T-helper 2 cell treated with Interferon-gamma antibody and Interleukin-4, amounts not matched to agents 5 μg/mL and 100 μg/mL, for 36 hours (primary cell): ENCODE results near the gene SP5.
"Not testable (repeated sequence)": the region's sequence is repeated elsewhere in the genome, so short reads cannot be mapped to it uniquely, and the experiment has no call there.

Experiments used
- DNase-seq: peaks from one replicate; pipeline ENCODE4 v3.0.0; 2021; ENCODE audit warnings: low spot score
- H3K27ac Mint-ChIP-seq: one replicate; pipeline ENCODE4 v1.8.0; 2021; ENCODE audit warnings: mild to moderate bottlenecking, mixed read lengths
- H3K27me3 Mint-ChIP-seq: one replicate; pipeline ENCODE4 v1.8.0; 2021; ENCODE audit warnings: low read depth, mixed read lengths
- H3K36me3 Mint-ChIP-seq: one replicate; pipeline ENCODE4 v1.8.0; 2021; ENCODE audit warnings: low read depth, mixed read lengths
- H3K4me1 Mint-ChIP-seq: one replicate; pipeline ENCODE4 v1.8.0; 2021; ENCODE audit warnings: low read depth, mixed read lengths
- H3K4me3 Mint-ChIP-seq: one replicate; pipeline ENCODE4 v1.8.0; 2022; ENCODE audit warnings: mild to moderate bottlenecking, moderate library complexity, mixed read lengths
- H3K9me3 Mint-ChIP-seq: one replicate; pipeline ENCODE4 v1.8.0; 2021; ENCODE audit warnings: mixed read lengths

Gene SP5

GRCh38 chr2:170715932-170716777 lies 1.0 kb downstream of the SP5 start:
- H3K27ac Mint-ChIP-seq, result no peak overlapping the region
- DNase-seq, result no peak
- peak overlapping the region; percentile 82 for H3K4me3 Mint-ChIP-seq
- peaks cover 68% of the 10 kb centered on the region for H3K27me3 Mint-ChIP-seq
- H3K4me1 Mint-ChIP-seq, result peaks cover 18% of the 10 kb centered on the region
- no peaks in the 10 kb centered on the region for H3K36me3 Mint-ChIP-seq
- no peaks in the 10 kb centered on the region for H3K9me3 Mint-ChIP-seq

- no peaks in the 10 kb centered on the region for H3K9me3 Mint-ChIP-seq
- H3K4me1 Mint-ChIP-seq, result peaks cover 14% of the 10 kb centered on the region
- H3K27ac Mint-ChIP-seq, result no peak overlapping the region
- DNase-seq, result peak; percentile 41
- peak overlapping the region; percentile 38 for H3K4me3 Mint-ChIP-seq
- H3K36me3 Mint-ChIP-seq, result no peaks in the 10 kb centered on the region
- H3K27me3 Mint-ChIP-seq, result peaks cover 68% of the 10 kb centered on the region
Observed at GRCh38 chr2:170716851-170717598, 1.9 kb downstream of the SP5 start.

DNA sequence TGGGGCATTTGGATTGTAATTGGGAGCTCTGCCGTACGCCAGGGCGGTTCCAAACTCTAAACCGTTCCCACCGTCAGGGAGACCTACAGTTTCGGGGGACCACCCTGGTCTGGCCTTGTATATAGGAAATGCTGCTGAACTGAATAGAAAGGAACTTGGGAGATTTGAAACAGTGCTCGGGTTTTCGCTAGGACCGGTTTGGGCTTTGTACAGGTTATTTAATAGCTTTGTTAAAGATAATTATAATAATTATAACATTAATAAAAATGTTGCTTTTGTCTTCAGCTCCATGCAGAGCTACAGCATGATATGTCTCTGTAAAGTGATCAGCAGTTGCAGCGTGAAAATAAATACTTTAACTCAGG lies 2.4 kb downstream of the SP5 start:
- Mint-ChIP-seq H3K27ac (no peak overlapping the region), H3K4me1 (peaks cover 10% of the 10 kb centered on the region), H3K27me3 (peaks cover 68% of the 10 kb centered on the region), H3K9me3 (no peaks in the 10 kb centered on the region), H3K4me3 (no peak overlapping the region), H3K36me3 (no peaks in the 10 kb centered on the region)
- no peak for DNase-seq

DNA sequence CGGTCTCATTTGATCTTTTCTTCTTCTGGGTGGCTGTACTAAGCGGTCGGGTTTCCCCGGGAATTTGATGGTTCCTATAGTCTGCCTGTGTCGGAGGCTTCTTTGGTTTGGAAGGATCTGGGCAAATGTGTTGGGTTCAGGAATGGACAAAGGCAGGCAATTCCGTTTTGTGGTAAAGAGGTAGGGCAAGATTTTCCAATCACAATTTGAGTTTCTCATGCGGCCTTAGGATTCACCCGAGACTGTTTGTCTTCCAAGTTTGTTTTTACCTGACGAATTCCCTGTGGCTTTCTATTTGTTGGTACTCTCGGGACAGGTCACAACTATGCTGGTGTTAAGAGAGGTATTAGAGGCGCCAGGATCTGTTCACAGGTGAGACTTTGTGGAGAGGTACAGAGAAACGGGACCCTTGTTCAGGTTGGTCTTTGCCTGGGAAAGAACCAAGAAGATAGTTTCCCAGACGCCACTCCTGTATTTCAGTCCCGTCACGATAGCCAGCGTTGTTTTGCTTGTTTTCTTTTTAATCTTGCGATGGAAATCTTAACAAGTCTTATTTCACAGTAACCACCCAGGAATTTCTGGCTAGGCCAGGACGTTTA lies 3.0 kb downstream of the SP5 start:
- no peaks in the 10 kb centered on the region for H3K9me3 Mint-ChIP-seq
- H3K4me1 Mint-ChIP-seq, result peaks cover 10% of the 10 kb centered on the region
- peaks cover 63% of the 10 kb centered on the region for H3K27me3 Mint-ChIP-seq
- H3K27ac Mint-ChIP-seq, result no peak overlapping the region
- DNase-seq, result no peak
- peak overlapping the region; percentile 2 for H3K4me3 Mint-ChIP-seq
- H3K36me3 Mint-ChIP-seq, result no peaks in the 10 kb centered on the region

GRCh38 chr2:170719810-170720209 lies 4.7 kb downstream of the SP5 start:
- Mint-ChIP-seq H3K27me3 (peaks cover 66% of the 10 kb centered on the region), H3K36me3 (no peaks in the 10 kb centered on the region), H3K4me1 (peaks cover 8% of the 10 kb centered on the region), H3K27ac (no peak overlapping the region), H3K4me3 (no peak overlapping the region), H3K9me3 (no peaks in the 10 kb centered on the region)
- no peak for DNase-seq

- Mint-ChIP-seq H3K36me3 (no peaks in the 10 kb centered on the region), H3K4me3 (no peak overlapping the region), H3K4me1 (peaks cover 1% of the 10 kb centered on the region), H3K27me3 (peaks cover 62% of the 10 kb centered on the region), H3K27ac (no peak overlapping the region), H3K9me3 (no peaks in the 10 kb centered on the region)
- DNase-seq, result no peak
Observed at GRCh38 chr2:170721678-170722077, 6.5 kb downstream of the SP5 start.

DNA sequence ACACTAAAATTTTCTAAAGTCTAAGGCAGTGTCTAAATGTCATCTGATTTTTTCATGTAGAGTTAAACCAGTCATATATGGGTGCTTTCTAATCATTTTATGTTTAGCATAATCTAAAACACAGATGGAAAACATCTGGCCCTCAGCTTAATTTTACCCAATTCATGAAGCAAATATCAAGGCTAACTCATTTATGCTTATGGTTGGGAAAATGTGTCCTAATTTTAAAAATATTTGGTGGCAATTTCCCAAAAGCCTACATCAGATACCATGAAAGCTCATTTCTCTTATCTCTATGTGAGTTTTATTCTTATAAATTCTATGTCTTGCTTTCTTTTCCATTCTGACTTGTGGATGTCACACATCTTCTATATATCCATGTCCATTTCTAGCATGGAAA lies 7.2 kb downstream of the SP5 start:
- H3K27me3 Mint-ChIP-seq, result peaks cover 58% of the 10 kb centered on the region
- no peak overlapping the region for H3K4me3 Mint-ChIP-seq
- no peak overlapping the region for H3K27ac Mint-ChIP-seq
- DNase-seq, result no peak
- H3K9me3 Mint-ChIP-seq, result no peaks in the 10 kb centered on the region
- peaks cover 1% of the 10 kb centered on the region for H3K4me1 Mint-ChIP-seq
- no peaks in the 10 kb centered on the region for H3K36me3 Mint-ChIP-seq

- Mint-ChIP-seq H3K9me3 (no peaks in the 10 kb centered on the region), H3K4me1 (no peaks in the 10 kb centered on the region), H3K4me3 (no peak overlapping the region), H3K27ac (no peak overlapping the region), H3K27me3 (peaks cover 51% of the 10 kb centered on the region), H3K36me3 (no peaks in the 10 kb centered on the region)
- DNase-seq, result no peak
Observed at GRCh38 chr2:170723446-170723958, 8.4 kb downstream of the SP5 start.

DNA sequence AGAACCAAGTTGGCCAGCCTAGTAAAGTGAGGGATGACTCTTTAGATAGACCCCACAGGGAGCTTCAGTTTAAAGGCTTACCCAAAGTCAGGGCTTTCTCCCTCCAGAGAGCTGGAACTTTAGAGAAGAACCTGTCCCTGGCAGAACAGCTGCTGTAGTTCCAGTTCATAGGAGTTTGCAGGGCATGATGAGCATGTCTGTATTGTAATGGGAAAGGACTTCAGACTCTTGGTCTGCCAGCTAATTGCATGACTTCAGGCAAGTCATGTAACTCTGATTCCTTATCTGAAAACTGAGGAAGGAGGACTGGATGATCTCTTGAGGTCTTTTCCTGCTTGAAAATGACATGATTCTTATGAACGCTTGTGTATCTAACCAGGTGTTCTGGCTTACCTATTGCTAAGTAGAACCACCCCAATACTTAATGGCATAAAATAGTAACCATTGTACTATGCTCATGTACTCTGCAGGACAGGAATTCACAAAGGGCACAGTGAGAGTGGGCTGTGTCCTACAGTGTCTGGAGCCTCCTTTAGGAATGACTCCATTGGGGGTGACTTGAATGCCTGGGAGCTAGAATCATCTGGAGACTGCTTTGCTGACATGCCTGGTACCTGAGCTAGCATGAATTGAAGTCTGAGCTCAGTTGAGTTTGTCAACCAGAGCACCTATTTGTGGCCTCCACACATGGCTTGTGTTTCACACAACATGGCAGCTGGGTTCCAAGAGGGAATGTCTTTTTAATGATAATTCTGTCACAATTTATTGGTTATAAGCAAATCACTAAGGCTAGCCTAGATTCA lies 18.9 kb downstream of the SP5 start:
- no peaks in the 10 kb centered on the region for H3K36me3 Mint-ChIP-seq
- H3K9me3 Mint-ChIP-seq, result no peaks in the 10 kb centered on the region
- no peak overlapping the region for H3K27ac Mint-ChIP-seq
- no peak for DNase-seq
- no peak overlapping the region for H3K4me3 Mint-ChIP-seq
- peaks cover 35% of the 10 kb centered on the region for H3K27me3 Mint-ChIP-seq
- no peaks in the 10 kb centered on the region for H3K4me1 Mint-ChIP-seq

DNA sequence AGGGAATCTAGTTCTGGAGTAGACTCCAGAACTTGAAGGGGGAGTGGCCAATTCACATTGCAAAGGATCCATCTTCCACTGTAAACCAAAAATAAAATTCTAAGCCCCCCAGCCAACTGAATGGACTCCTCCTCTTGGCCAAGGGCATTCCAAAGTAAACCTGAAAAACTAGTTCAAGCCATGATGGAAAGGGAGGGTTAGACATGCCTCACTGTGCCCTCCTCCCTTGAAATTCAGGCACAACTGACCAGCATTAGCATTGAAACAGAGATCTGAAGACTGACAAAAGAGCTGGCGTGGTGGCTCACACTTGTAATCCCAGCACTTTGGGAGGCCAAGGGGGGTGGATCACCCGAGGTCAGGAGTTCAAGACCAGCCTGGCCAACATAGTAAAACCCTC lies 19.5 kb downstream of the SP5 start:
- not testable (repeated sequence) for H3K9me3 Mint-ChIP-seq, DNase-seq, H3K4me1 Mint-ChIP-seq, H3K27ac Mint-ChIP-seq, H3K36me3 Mint-ChIP-seq, H3K4me3 Mint-ChIP-seq
- peaks cover 36% of the 10 kb centered on the region for H3K27me3 Mint-ChIP-seq

GRCh38 chr2:170736628-170737027 lies 21.5 kb downstream of the SP5 start:
- no peak for DNase-seq
- Mint-ChIP-seq H3K27ac (no peak overlapping the region), H3K27me3 (peaks cover 32% of the 10 kb centered on the region)

GRCh38 chr2:170737406-170737805 lies 22.3 kb downstream of the SP5 start:
- H3K27ac Mint-ChIP-seq, result no peak overlapping the region
- H3K4me3 Mint-ChIP-seq, result no peak overlapping the region
- no peaks in the 10 kb centered on the region for H3K36me3 Mint-ChIP-seq
- no peaks in the 10 kb centered on the region for H3K9me3 Mint-ChIP-seq
- no peaks in the 10 kb centered on the region for H3K4me1 Mint-ChIP-seq
- H3K27me3 Mint-ChIP-seq, result peaks cover 31% of the 10 kb centered on the region
- no peak for DNase-seq

More at GRCh38 chr2:170736628-170737027, 21.5 kb downstream of the SP5 start:
- Mint-ChIP-seq H3K4me3 (no peak overlapping the region), H3K9me3 (no peaks in the 10 kb centered on the region), H3K4me1 (no peaks in the 10 kb centered on the region), H3K36me3 (no peaks in the 10 kb centered on the region)

DNA sequence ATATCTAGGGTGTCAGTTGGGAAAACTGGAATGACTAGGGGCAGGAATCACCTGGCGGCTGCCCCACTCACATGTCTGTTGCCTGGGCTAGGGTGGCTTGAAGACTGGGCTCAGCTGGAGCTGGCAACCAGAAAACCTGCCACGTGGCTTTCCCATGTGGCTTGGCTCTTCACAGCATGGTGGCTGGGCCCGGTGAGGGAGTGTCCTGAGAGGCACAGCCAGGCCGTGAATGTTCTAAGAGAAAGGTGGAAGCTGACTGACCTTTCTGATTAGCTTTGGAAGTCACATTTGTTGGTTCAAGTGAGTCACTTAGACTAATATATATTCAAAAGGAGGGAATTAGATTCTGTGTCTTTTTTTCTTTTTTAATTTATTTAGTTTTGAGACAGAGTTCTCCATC lies 22.7 kb downstream of the SP5 start:
- H3K9me3 Mint-ChIP-seq, result no peaks in the 10 kb centered on the region
- H3K36me3 Mint-ChIP-seq, result no peaks in the 10 kb centered on the region
- DNase-seq, result no peak
- H3K27me3 Mint-ChIP-seq, result peaks cover 29% of the 10 kb centered on the region
- H3K4me3 Mint-ChIP-seq, result no peak overlapping the region
- H3K4me1 Mint-ChIP-seq, result no peaks in the 10 kb centered on the region
- H3K27ac Mint-ChIP-seq, result no peak overlapping the region
